OCI-LY3 (cell line): Measurements from ENCODE around the gene XBP1.

Source experiments
- EZH2phosphoT487 ChIP-seq: fragments of 200-600 bp; shearing (Covaris generic); IDR thresholded peaks from 2 replicates; pipeline ENCODE4 v1.6.1; 2018; ENCODE audit warnings: antibody characterized with exemption, mixed run types, low read depth
- TF ChIP-seq, protein P1 (sequence below): fragments of 200-600, 300-600 bp; sonication (generic); IDR thresholded peaks from 2 replicates; pipeline ENCODE4 v1.5.1; 2014; ENCODE audit warnings: antibody characterized with exemption, low read length, low read depth

DNA sequence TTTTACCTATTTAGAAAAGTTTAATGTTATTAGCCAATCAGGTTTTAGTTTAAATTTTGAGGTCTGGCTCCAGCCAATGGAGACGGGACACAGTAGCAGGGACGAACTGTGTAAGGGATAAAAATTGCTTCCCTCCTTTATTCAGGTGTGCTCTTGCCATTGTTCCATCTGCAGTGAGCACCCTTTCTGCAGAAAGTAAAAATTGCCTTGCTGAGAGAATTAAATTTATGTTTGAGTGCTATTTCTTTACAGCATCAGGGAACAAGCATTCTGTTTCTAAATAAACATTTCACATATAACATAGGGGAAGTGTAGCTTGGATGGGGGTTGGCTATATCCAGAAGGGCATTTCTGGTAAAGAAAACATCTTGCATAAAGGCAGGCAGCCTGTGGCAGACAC is 46.6 kb upstream of the XBP1 start:
- TF ChIP-seq, protein P1, sequence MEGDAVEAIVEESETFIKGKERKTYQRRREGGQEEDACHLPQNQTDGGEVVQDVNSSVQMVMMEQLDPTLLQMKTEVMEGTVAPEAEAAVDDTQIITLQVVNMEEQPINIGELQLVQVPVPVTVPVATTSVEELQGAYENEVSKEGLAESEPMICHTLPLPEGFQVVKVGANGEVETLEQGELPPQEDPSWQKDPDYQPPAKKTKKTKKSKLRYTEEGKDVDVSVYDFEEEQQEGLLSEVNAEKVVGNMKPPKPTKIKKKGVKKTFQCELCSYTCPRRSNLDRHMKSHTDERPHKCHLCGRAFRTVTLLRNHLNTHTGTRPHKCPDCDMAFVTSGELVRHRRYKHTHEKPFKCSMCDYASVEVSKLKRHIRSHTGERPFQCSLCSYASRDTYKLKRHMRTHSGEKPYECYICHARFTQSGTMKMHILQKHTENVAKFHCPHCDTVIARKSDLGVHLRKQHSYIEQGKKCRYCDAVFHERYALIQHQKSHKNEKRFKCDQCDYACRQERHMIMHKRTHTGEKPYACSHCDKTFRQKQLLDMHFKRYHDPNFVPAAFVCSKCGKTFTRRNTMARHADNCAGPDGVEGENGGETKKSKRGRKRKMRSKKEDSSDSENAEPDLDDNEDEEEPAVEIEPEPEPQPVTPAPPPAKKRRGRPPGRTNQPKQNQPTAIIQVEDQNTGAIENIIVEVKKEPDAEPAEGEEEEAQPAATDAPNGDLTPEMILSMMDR, result no peak
- no peak for TF ChIP-seq EZH2phosphoT487
